ENCODE data around the gene PMM2.
"Not testable (repeated sequence)": the region's sequence is repeated elsewhere in the genome, so short reads cannot be mapped to it uniquely, and the experiment has no call there.

The PMM2 gene

DNA sequence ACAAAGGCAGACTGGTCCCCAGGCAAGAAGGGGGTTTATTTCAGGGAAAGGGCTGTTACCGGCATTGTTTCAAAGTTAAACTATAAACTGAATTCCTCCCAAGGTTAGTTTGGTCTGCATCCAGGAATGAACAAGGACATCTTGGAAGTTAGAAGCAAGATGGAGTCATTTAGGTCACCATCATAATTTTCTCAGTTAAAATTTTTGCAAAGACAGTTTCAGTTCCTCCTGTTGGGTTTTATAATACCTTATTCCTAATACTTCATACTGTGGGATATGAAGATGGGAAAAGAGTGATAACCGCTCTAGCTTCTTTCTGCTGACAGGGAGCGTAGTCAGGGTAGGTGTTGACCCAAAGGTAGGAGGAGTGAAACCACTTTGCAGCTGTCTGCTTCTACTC, 24.8 kb downstream of the PMM2 start:
- no peak for DNase-seq

DNA sequence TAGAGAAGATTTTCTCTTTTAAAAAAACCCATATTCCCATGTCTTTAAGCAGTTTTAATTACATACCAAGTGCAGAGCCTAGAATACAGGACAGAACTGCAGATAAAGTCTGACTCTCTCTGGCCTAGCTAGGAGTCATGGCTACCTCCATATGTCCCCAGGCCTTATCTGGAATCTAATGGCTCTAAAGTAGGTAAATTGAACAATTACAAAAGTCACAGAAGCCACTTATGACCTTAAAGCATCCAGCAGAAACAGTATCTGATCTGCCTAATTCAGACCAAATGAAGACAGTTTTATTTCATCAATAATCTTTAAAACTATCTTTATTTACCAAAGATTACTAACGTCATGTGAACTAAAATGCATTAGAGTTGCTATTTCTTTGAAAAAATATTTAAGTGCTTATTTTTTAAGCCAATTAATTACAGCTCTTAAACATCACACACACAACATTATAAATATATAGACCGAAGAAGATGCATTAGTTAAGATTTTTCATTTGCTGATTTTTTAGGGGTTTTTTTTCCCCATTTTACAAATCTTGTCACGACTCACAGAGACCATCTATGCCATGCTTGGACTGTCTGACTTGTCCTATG, 28.7 kb downstream of the PMM2 start:
- no peak for DNase-seq

DNA sequence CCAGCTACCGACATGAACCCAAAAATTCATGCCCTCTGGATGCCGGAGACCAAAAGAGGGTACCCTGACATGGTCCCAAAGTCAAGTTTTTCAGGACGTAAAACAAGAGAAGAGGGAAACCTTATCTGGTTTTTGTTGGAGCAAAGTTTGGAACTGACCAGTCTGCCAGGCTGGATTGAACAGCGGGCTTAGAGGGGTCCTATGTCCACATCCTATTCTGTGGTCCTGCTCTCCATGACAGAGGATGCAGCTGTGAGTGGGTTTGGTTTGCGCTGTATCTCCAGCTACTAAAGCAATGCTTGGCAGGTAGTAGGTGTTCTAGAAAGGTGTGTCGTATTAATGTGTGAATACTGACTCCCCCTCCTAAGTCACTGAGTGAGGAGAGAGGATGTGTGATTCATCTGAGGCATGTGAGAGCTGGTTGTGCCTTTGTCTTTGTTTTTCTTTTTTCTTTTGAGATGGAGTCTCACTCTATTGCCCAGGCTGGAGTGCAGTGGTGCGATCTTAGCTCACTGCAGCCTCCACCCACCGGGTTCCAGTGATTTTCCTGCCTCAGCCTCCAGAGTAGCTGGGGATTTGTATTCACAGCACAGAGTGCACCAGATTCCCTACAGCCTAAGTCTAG, 31.0 kb downstream of the PMM2 start:
- no peak for DNase-seq

DNA sequence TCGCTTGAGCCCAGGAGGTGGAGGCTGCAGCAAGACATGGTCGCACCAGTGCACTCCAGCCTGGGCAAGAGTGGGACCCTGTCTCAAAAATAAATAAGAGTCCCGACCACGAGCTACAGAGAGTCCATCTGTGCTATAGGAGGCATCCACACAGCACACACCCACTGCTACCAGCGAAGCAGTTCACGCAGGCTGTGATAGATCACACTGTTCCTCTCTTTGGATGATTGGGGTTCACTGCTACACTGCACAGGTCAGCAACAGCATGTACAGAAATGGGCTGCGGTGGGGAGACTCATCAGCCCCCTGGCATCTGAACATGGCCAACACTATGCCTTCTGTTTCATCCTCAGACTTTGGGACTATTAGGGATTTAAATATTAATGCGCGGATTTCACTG, 33.8 kb downstream of the PMM2 start:
- DNase-seq: no peak

DNA sequence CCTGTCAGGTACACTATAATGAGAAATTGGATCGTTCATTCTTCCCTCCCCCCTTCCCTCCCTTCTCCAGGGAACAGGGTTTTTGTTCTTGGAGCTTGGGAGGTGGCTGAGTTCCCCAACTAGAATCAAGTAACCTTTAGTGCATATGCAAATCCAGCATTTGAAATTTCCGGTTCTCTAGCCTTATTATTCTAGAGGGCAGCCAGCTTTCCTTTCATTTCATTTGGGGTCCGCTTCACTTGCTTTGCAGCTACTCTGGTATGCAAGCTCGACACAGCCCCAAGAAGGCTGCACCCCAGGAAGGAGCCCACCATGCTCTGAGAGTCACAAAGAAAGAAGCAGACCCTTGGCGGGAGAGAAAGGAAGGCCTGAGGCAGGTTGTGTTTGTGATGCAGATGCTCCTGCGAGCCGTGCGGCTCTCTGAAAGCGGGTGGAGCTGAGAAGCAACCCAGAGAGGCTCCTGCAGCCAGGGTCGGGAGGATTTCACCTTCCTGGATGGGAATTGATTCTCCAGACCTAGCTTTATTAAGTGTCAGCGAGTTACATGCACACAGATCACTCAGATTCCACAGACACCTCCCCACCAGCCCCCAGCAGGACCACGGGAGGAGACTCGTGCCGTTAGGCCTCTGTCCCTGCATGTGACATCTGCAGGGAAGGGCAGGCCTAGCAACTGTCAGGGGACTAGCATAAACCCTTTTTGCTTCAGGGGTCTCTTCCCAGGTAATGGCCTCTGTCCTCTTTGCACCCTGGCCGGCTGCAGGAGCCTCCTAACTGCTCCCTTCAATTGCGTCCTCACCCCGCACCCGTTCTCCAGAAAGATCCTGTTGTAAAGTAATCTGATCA, 34.5 kb downstream of the PMM2 start:
- DNase-seq: no peak

DNA sequence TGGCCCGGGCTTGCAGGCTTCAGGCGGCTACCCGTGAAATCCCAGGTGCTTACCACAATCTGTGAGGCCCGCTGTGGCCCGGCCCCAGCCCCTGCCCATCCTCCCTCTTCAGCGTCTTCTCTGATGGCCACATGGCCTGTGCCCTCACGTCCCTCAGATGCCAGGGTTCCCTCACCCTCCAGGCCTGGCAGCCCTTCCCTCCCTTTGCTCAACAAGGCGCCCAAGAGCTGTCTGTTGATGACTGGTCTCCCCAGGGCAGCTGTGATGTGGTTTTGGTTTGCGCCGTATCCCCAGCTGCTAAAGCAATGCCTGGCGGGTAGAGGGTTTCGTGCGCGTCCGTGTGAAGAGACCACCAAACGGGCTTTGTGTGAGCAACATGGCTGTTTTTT, 35.1 kb downstream of the PMM2 start:
- no peak for DNase-seq

DNA sequence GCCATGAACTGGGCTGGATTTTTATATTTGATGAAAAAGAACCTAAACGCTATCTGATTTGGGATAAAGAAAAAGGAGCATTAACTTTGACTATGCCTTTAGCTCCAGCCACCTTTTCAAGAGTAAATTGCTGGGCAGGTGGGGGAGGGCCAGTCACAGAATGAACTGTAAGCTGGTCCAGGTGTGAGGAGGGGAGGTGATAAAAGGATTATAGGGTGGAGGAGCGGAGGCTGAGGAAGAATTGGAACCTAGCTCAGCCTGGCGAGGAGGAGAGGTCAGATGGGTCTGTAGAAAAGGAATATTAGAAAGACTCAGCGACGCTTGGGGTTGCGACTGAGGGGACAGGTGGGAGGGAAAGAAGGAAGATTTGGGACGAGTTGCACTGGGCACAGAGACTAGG, 39.2 kb downstream of the PMM2 start:
- not testable (repeated sequence) for DNase-seq

DNA sequence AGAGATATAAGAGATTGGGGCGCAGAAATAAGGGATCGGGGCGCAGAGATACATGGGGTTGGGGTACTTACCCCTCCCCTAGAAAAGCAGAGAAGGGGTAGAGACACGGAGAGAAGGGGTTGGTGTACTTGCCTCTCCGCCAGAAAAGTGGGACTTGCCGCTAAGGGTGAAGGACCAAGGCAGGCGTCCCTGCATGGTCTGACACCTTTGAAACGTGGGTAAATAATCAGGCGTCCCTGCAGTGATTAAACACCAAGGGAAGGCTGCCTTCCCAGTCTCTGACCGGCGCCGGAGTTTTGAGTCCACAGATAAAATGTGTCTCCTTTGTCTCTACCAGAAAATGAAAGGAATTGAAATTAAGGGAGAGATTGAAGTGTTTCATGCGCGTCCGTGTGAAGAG, 40.0 kb downstream of the PMM2 start:
- not testable (repeated sequence) for DNase-seq

DNA sequence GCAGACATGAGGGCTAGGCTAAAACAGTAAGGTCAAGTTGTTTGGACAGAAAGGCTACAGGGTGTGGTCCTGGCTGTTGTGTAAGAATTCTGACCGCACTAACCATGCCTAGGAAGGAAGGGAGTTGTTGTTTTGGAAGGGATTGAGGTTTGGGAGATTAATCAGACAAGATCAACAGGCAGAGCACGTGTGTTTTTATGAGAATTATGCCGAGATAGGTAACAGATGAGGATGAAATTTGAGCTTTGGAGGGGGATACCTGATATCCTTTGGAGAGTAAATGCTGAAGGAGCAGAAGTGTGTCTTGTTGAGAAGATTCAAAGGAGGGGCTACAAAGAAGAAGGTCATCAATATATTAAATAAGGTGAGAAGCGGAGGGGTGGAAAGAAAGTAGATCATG, 44.4 kb downstream of the PMM2 start:
- DNase-seq: not testable (repeated sequence)

DNA sequence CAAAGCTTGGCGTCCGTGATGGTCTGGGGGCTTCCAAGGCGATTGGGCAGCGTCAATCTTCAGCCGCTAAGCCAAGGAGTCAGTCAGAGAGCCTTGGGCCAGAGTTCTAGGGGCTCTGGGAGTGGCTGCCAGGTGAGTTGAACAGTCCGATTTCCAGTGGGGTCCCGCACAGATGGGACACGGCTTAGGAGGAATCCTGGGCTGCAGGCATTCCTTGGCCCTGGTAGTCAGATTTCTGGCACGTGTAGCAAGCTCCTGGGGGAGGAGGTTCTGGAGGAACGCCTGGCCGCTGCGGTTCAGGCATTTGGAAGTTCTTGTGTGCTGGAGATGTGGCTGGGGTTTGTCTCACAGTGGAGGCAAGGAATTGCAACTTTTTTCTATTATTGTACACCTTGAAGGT, 45.7 kb downstream of the PMM2 start:
- DNase-seq: not testable (repeated sequence)

DNA sequence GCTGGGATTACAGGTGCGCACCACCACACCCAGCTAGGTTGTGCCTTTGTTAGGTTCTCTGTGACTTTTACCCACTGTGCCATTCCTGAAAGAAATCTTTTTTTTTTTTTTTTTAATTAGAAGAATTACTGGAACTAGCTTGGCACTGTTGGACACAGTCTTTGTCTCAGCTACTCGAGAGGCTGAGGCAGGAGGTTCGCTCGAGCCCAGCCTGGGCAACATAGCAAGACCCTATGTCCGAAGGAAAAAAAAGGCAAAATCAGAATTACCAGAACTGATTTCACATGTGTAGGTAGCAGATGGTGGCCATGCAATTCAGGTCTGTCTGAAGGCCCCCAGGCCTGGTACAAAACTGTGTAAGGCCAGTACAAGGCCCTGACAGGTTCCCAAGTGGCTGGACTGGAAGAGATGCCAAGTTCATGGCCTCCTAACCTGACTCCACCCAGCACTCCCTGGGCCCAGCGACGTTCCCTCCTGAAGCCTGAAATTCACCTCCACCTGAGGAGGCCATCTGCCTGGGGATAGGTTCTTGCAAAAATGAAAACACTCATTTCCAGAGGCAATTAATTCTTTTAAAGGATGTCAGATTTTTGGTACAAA, 48.2 kb downstream of the PMM2 start:
- no peak for DNase-seq

DNA sequence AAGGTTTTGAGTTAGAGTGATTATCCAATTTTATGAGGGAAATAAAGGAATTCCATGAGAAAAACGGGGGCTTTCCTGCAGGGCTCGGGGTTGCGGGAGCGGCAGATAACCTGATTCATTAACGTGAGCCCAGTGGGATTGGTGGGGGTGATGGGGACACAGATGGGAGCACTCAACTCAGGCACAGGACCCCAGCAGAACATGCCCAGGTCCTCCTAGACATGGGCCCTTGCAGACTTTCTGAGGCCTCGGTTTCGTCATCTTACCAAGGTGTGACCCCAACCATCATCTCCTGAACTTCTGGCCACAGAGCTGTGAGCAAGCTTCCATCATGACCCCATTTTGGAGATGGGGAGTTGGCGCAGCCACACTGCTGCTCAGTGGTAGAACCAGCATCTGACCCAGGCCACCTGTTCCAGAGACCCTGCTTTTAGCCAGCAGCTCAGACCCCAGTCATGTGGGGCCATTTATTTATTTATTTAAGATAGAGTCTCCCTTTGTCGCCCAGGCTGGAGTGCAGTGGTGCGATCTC, 48.8 kb downstream of the PMM2 start:
- no peak for DNase-seq

DNA sequence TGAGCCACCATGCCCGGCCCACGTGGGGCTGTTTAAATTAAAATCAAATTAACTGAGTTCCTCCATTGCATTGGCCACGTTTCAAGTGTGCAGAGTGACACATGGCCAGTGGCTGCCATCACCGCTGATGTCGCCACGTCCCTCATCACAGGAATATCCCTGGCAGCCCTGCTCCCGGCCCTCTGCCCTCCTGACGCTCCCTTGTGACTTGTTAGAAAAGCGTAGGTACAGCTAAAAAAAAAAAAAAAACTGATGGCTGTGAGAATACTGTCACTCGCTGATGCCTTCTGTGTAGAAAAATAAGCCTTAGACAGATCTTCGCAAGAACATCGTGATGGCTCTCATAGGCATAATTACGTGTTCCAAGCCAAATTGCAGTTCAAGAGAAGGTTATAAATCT, 49.5 kb downstream of the PMM2 start:
- no peak for DNase-seq

DNA sequence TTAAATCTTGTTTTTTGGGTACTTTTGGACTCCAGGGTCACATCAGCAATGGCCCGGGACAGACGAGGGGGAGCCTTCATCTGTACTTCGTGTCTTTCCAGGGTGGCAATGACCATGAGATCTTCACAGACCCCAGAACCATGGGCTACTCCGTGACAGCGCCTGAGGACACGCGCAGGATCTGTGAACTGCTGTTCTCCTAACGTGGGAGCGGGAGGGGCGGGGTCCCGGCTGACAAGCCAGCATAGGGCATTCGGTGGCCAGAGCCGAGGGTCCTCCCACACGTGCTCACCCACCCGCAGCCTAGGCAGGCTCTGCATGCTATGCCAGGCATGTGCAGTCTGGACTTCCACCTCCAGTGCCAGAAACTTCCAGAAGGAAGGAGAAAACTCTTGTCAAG, 50.0 kb downstream of the PMM2 start:
- DNase-seq: no peak

DNA sequence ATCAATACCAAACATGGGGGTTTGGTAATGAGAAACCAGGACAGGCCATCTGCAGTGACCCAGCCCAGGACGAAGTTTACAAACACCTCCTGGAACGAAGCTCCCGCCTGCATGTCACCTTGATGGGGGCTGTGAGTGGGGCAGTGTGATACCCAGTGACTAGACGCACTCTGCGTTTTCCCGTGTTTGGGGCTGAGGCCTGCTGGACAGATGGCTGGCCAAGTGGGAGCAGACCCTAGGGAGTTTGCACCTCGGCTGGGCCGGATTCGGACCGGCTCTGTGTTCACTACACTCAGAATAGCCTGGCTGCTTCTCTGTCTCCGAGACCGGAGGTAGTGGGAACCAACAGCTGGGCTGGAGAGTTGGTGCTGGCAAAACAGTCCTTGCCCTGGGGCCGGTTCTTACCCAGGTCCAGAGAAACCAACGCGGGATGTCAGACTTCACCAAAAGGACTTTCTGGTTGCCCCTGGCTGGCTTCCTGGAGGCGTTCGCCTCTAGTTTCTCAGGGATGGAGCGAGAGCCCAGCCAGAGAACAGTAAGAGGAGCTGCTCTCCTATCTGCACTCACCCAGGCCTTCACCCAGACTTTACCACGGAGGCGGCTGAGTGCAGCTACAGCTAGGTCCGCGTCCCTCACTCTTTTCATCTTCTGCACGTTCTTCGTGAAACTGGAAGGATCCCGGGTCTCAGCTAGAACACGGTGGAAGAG, 50.7 kb downstream of the PMM2 start:
- no peak for DNase-seq

DNA sequence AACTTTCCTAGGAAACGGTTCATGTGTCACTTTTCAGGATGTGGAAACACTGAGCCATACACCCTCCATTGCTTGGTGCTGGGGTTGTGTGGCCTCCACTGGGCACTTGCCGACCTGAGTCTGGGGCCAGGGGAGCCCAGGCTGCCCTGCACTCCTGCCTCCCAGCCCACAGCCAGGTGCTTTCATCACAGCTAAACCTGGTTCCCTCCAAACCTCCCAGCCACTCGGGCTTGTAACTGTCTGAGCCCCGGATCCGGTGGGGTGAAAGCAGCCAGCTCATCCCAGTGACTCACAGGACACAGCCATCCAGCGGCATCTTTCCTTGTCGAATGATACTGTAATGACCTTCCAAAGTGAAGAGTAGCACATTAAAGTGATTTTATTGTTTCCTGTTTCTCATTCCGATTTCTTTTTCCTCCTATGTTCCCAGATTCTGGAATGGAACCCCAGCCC, 51.3 kb downstream of the PMM2 start:
- DNase-seq: no peak

DNA sequence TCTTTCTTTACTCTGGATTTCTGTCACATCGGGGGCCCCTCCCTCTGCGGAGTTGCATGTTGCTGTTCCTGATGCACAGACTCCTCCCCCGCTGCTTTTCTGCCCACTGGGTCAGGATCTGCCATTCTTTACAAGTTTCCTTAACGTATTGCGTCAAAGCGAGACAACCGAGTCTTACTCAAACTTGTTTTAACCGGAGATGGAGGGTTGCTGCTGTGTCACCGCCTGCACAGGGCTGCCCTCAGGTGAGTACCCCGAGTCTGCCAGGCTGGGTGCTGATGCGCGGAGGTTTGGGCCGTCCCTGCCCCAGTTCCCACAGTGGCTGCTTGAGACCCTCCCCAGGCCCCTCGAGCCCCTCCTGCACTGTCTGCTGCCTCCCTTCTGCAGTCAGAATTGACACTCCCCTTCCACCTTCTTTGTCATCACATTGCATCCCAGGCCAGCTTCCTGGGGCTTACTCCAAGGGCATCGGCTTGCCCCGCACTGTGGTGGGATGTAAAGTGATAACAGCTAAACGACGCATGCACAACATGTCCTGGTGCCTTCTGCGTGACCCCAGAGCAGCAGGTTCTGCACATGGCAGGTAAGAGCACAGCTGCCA, 51.9 kb downstream of the PMM2 start:
- DNase-seq: no peak

DNA sequence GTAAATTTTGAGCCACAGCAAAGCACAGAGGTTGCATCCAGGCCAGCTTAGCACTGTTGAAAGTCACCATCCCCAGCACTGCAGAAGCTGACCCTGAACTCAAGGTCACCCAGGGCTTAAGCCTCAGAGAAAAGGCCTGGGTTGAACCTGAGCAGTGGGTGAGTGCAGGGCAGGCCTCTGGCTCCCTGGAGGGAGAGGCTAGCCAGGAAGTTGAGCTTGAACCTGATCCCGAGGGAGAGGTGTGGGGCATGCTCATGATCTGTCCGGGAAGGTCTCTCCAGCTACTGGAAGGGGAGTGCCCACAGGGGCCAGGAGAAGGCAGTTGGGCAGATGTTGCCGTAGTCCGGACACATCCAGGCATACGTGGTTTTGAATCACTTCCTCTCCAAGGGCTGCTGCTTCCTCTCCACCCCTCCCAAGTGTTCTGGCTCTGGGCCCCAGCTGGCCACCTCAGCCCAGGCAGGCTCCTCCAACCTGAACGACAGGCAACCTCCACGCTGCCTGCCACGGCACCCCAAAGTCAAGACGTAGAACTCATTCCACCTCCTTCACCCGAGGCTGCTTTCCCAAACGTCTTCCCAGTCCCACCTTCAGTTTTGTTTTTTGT, 52.7 kb downstream of the PMM2 start:
- DNase-seq: no peak

DNA sequence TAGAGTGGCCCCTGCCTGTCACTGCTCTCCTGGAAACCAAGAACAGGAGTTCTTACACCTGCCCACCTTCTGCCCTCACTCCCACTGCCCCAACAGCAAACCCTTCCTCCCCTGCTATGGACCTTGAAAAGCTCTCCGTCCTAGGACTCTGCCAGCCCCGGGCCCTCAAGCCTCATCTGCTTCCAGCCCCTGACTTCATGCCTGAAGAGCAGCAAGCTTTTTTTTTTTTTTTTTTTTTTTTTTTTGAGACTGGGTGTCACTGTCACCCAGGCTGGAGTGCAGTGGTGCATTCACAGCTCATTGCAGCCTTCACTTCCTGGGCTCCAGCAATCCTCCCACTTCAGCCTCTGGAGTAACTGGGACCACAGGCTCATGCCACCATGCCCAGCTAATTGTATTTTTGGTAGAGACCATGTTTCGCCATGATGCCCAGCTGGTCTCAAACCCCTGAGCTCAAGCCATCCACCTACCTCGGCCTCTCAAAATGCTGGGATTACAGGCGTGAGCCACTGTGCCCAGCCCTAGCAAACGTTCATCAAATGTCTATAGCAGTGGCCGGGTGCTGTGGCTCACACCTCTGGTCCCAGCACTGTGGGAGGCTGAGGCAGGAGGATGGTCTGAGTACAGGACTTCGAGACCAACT, 54.2 kb downstream of the PMM2 start:
- DNase-seq: no peak

DNA sequence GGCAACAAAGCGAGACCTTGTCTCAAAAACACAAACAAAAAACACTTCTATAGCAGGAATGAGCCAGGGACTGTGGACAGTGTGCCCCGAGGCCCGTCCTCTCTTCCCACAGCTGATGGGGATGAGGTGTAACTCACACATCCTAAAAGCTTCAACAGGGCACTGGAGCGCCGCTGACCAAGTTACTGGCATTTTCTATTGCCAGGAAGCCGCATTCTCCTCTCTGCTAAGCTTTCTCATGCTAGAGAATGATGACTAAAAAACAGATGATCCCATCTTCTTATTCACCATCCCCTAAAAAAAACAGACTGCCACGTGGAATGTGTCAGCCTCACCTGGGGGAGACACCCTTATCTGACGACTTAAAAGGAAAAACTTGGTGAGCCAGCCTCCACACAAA, 54.9 kb downstream of the PMM2 start:
- no peak for DNase-seq

DNA sequence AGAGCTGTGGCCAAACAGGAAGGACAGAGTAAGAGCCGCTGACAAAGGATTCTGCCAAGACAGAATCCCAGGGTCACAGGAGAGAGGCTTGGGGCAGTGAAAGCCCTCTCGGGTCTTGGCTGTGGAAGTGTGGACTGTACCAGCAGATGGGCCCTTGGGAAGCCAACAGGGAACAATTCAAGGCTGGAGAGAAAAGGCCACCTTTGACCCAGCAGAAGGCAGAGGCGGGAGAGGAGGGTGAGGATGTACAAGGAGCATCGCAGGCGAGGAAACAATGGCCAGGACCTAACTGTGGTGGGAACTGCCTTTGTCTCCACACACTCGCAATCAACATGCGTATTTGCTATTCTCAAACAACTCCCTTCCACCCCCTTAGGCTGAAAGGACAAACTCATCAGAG, 55.5 kb downstream of the PMM2 start:
- no peak for DNase-seq

Measured in central memory CD4-positive, alpha-beta T cell (primary cell).